ENCODE results near the gene PODXL2.
"Not testable (repeated sequence)": the region's sequence is repeated elsewhere in the genome, so short reads cannot be mapped to it uniquely, and the experiment has no call there.

Gene PODXL2

DNA sequence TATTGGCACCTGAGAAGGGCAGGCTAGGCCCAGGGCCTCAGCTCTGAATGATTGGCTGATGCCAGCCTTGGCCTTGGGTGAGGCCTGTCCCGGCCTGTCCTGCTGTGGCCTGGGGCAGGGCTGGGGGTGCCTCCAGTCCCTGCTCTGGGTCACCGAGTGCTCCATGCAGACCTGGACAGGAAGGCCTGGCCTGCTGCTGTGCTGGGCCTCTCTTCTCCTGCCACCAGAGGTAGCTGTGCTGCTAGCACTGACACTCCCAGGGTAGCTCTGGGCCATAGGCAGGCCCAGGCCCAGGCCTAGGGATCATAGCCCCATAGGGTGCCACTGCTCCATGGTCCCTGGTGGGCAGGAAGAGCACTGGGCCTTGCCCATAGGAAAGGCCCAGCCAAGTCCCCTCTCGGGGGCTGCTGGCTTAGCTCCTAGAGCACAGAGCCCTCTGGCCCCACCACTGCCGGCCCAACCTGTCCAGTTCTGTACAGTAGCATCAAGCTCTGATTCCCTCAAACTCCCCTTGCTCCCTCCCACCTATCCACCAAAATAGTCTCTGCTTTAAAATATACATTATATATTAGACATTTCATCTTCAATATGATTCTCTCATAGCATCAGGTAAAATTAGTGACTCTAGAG is 62.0 kb downstream of the PODXL2 start:
- DNase-seq (ENCODE audit: low read depth), result no peak

DNA sequence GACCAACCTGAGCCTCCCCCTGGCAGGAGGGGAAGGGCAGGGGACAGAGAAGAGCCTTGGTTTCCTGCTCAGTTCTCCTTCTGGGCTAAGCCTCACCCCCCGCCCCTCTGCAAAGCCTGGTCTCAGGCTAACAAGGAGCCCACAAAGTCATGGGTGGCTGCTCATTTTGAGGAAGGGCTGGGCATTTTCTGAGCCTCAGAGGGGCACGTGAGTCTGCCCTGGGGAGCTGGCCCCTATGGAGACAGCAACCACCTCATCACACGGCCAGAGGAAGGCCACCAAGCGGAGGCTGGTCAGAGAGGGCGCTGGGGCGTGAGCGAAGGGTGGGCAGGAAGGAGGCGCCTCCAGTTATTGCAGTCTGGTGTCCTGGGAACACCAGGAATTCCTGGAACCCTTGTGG is 62.5 kb downstream of the PODXL2 start:
- no peak for DNase-seq (ENCODE audit: low read depth)

DNA sequence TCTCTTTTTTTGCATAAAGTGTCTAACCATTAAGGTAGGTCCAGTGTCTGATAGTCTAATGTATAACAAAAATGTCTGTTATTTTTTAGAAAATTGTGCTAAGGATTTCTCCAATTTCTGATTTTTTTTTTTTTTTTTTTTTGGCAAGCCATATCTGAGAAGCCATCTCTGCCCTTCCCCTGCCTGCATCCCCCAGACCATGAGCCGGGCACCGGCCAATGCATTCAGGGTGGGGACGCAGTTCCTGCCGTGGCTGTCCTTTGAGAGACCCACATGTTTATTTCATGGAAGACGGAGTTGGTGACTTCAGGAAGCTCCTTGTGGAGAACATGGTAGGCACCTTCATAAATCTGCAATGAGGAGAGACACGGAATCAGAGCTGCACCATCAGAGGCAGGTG is 63.0 kb downstream of the PODXL2 start:
- DNase-seq (ENCODE audit: low read depth), result no peak

DNA sequence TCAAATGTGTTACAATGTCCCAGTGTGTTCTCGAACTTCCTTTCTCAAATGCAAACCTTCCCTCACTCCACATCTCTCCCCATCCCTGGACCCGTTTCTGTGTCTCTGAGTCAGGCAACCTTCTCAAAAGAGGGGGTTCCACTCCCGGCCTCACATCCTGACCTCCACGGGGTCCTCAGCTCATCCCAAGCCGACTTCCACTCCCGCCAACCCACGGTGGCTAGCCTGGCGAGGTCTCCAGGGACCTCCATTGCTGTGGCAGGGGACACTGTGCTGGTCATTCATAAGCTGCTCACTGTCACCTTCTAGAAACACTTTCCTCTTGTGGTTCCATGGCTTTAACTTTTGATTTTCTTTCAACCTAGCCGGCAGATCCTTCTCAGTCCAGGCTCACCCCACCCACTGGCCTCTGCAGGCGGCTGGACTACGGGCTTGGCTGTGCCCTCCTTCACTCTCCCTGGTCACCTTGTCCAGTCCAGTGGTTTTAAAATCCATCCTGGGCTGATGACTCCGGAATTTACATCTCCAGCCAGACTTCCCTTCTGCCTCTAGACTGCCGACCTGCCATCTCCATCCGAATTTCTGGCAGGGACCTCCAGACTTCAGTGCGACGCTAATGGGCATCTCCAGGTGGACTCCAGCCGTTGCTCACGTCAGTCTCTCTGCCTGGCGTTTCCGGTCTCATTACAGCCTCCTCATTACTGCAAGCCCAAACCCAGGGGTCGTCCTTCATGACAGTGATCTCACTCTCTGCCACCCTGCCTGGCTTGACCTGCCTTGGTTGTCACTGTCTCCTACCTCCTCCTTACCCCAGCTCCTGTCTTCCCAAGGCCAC is 63.7 kb downstream of the PODXL2 start:
- no peak for DNase-seq (ENCODE audit: low read depth)

DNA sequence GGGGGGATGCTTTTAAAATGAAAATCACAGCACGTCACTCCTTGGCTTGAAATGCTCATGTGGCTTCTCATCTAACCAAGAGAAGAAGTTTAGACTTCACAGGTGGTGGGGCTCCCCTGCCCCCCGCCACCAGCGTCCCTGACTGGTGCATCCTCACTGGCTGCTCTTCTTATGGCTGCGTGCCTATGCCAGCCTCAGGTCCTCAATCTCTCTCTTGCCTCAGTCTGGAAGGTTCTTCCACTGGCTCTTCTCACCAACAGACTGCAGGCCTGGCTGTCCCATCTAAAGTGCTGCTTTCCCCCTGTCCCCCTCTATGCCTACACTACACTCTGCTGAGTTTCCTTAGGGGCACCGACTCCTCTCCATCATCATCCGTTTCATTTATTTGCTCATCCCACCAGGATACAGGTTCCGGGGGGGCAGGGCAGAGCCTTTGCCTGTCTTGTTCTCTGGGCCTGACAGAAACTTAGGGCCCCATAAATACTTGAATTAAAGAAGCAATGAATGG is 64.4 kb downstream of the PODXL2 start:
- no peak for DNase-seq (ENCODE audit: low read depth)

DNA sequence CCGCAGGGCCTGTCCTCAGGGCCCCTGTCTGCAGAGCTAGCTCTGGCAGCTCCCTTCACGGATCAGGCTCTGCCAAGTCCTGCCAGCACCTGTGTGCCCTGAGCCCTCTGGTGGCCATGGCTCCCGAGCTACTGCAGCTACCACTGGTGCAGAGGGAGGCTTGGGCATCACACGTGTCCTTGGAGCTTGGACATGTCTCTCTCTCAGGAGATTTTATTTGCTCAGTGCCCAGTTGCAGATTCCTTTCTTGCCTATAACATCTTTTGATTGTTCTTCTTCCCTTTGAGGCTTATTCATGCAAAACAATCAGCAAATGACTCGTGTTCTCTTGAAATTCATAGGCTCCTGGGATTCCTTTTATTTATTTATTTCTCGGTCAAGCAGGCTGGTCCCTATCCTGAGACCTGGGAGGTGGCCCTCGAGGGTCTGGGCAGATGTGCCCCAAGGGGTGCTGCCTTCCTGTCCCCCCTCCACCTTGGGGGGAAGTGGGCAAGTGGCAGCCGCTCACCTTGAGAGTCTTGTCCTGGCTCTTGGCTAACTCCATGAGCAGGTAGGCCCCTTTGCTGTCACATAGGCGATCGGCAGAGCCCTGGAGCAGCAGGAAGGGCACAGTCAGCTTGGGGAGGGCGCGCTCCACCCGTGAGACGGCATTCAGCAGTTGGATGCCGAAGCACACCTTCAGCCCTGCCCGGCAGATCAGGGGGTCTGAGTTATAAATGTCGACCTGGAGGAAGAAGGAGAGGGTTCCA is 65.7 kb downstream of the PODXL2 start:
- peak; percentile 25 for DNase-seq (ENCODE audit: low read depth)

DNA sequence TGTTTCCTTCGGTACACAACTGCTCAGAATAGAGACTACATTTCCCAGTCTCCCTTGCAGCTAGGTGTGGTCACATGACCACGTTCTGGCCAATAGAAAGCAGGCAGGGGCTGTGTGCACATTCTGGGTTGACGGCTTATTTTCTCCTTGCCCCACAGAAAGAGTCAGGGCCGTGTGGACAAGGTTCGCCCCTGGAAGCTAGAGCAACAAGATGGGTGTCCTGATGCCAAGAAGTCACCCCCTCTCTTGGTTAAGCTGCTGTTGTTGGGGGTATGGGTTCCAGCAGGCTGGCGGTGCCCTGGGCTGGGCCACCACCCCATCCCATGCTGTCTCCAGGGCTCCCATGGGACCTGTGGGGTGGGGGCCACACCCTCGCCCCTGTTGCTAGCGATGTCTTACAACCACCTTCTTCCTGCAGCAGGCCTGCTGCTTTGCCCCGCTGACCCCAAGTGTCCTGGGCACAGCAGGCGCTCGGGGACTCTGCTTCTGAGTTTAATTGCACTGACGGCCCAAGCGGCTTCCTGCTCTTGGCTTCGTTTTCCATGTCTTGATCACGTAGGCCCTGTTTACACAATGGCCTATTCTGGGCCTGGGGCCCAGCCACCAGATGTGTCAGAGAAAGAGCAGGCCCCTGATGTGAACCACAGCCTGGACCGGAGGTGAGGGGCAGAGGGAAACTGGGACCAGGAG is 68.7 kb downstream of the PODXL2 start:
- no peak for DNase-seq (ENCODE audit: low read depth)

DNA sequence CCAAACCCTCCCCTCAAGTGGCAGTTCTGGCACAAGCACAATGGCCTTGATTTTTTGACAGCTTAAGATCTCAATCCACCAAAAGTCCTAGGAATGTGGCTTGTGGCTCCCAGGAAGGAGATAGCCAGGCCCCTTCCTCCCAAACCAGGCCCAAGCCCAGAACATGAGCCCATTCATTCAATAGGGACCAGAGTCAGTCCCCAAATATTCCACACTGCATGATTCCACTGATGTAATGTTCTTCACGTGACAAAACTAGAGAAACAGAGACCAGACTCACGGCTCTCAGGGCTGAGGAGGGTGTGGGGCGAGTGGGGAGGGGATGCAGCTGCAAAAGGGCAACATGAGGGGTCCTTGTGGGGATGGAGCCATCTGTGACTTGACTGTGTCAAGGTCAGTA is 69.3 kb downstream of the PODXL2 start:
- DNase-seq (ENCODE audit: low read depth), result no peak

DNA sequence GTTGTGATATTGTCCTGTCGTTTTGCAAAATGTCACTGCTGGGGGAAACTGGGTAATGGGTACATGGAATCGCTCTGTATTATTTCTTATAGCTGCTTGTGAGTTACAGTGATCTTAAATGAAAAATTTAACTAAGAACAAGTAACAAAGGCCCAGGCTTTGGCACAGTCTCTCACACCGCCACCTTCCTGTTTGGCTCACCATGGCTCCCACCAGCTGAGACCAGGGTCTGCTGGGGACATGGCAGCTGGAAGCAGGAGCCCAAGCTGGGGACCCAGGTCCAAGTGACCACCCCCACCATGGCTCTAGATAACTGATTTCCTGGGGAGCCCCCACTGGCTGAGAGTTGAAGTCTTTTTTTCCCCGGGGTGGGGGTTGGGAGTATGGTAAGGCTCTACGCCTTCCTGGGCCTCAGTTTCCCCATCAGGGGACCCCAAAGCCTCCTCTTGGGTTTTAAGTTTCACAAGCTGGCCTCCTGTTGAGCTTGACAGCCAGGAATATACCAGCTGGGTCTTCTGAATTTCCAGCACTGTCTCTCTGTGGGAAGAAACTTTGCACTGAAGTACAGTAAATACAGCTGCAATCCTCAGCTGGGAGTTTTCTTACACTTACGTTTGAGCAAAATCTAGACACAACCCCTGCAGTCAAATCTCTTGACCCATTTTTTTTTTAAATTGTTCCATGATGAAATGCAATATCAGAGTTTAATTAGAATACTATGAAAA is 69.9 kb downstream of the PODXL2 start:
- DNase-seq (ENCODE audit: low read depth), result no peak

DNA sequence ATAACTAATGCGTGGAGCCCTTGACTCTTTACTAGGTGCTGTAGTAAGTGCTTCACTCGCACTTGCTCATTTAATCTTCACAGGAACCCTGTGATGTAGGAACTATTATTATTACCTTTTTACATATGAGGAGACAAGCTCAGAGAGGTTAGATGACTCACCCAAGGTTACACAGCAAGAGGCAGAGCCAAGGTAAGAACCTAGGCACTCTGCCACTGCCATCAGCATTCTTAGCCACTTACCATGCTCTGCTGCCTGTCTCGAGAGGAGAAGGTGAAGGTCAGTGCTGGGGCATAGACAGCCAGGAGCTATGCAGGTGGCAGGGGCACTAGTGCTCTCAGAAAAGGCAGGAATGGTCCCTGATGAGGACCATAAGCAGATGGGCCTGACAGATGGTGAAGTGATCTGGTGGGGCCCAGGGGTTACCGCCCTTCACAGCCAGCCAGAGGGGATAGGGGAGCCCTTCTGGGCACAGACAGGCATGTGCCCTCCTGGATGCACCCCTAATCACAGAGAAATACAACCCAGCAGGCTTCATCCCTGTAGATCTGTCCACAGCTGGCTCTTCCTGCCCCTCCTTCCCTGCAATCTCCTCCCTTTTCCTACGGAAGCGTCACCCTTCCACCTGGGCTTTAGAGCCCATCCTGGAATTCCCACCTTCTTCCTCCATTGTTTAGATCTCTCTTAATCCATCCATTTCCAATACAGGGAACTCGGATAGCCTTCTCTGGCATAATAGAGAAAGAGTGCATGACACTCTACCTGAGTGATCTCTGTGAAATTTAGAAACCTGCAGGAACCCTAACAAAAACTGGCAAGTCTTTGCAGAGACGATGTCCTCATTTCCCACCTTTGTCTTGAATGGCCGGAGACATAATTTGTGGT is 70.7 kb downstream of the PODXL2 start:
- DNase-seq (ENCODE audit: low read depth), result no peak

DNA sequence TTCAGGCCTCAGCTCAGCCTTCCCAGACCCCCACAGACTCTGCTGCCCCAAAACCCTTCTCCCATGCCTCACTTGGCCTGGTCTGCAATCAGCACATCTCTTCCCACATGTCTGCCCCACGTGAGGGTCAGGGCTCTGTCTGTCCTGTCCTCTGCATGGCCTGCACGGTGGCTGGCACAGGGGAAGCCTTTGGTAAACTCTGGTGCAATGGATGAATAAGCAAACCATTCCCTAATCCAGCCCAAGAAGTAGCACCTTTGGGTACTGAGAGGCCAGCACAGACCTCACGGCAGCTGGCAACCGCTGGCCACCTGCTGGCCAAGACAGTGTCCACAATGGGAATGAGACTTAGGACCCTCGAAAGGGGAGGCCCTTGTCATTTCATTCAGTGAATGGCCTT is 71.4 kb downstream of the PODXL2 start:
- DNase-seq (ENCODE audit: low read depth), result no peak

DNA sequence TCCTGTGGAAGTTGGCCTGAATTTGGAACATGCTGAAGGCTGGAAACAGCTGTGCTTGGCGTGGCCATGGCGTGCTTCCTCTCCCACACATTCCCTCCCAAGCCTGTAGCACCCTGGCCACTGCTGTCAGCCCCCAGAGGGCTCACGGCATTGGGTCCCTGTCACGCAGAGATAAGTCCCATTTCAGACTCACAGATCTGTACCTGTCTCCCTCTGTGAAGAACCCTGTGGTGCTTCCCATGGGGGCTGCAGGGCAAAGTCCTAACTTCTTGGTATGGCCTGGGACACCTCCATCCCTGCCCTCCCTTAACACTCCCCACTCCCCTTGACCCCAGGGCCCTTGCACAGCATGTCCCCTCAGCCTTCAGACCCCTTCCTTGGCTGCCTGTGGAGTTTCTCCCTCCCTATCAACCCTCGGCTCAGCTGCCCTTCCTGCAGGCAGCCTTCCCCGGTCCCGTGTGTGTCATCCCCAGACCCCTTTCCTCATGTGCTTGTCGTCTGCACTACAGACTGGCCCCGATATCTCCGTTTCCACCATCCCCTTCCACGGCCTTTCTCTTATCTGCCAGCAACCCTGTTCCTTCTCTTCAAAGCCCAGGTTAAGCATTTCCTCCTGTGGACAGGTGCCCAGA is 72.4 kb downstream of the PODXL2 start:
- no peak for DNase-seq (ENCODE audit: low read depth)

DNA sequence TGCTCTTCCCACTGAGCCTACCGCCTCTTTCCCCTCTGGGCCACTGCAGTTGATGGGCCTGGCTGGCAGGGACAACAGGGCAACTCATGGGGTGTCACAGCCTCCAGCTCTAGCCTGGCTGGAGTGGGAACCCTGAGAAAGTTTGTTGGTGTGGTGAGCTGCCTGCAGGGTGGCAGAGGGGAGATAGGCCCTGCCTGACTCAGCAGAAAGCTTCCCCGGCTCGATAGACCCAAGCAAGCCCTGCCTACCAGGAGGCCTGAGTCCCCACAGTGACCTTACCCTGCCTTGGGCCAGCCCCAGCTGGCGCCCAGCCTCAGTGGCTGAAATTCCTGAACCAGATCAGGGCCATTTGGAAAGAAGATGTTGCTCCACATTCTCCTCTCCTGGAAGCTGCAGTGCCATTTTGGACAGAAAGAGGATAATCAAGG is 73.2 kb downstream of the PODXL2 start:
- no peak for DNase-seq (ENCODE audit: low read depth)

DNA sequence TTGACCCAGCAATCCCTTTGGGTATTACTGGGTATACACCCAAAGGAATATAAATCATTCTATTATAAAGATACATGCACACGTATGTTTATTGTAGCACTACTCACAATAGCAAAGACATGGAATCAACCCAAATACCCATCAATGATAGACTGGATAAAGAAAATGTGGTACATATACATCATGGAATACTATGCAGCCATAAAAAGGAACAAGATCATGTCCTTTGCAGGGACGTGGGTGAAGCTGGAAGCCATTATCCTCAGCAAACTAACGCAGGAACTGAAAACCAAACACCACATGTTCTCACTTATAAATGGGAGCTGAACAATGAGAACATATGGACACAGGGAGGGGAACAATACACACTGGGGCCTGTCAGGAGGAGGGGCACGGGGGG is 75.9 kb downstream of the PODXL2 start:
- DNase-seq (ENCODE audit: low read depth), result not testable (repeated sequence)

DNA sequence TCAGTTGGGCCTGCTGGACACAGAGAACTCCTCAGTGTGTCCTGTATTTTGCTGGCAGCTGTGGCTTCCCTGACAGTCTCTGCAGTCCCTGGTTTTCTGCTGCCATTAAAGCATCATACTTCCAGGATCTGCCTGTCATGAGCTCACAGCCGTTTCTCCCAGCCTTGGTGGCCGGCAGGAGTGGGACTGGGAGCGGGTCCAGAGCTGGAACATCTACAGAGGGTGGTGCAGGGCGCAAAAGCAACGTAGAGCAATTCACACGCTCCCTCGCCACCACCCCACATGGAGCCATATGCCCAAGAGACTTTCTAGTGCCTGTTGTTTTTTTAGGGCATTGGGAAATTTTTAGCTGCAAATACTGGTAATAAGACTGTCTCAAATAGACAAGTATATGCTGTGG is 77.3 kb downstream of the PODXL2 start:
- DNase-seq (ENCODE audit: low read depth), result no peak

DNA sequence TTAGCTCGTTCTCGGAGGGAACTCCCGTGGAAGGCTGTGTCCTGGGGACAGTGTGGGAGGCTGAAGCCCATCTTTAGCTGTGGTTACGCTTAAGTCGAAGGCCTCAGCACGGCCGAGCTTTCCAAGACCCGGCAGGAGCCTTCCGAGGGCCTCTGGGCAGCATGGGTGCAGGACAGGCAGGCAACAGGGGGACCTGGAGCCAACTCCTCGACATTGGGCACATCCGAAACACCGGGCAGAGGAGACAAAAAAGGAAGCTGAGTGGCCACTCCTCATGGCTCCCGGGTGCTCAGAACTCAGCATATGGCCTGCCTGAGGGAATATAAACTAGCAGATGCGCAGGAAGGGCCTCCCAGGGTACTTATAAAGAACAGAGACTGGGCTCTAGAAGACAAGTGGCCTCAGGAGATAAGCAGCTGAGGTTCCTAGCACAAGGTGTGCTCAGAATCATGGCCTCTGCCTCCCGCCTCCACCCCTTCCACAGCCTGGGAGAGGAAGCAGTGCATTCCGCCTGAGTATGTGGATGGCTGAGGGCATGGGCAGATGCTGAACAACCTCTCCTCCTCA is 77.9 kb downstream of the PODXL2 start:
- no peak for DNase-seq (ENCODE audit: low read depth)

DNA sequence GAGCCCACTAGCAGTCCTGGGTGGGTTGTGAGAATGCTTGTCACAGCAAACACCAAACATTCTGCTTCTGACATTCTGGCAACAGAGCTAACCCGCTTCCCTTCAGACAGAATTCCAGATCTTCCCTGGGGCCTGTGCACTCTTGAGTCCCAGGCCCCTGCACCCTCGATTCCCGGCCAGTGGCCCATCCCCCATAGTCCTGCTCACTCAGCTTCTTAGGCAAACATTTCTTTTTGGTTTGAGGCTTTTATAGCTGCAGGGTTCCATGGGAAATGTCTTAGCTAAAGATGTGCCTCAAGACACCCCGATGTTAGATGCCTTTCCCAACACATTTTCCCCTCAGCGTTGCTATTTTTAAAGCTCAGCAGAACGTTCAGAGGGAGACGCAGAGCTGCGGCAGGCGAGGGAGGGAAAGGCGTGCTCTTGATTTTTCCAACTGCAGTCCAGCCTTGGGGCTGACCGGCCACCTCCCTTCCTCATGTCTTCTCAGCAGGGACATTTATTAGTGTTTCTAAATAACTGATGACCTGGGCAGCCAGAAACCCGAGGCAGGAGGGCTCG is 78.9 kb downstream of the PODXL2 start:
- DNase-seq (ENCODE audit: low read depth), result no peak

DNA sequence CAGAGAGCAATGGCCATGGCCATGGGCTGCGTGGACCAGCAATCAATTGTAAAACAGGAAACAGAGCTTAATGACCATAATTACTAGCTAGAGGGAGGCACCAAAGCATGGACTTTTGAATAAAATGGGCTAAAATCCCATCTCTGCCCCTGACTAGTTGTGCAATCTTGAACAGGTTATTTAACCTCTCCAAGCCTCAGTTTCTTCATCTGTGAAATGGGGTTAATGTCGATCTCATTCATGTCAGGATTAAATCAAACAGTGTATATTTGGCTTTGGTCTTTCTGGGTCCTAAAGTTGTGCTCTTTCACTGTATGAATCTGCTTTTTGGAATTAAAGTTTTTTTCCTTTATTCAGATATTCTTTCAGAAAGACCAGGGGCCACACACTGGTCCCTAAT is 79.9 kb downstream of the PODXL2 start:
- no peak for DNase-seq (ENCODE audit: low read depth)

DNA sequence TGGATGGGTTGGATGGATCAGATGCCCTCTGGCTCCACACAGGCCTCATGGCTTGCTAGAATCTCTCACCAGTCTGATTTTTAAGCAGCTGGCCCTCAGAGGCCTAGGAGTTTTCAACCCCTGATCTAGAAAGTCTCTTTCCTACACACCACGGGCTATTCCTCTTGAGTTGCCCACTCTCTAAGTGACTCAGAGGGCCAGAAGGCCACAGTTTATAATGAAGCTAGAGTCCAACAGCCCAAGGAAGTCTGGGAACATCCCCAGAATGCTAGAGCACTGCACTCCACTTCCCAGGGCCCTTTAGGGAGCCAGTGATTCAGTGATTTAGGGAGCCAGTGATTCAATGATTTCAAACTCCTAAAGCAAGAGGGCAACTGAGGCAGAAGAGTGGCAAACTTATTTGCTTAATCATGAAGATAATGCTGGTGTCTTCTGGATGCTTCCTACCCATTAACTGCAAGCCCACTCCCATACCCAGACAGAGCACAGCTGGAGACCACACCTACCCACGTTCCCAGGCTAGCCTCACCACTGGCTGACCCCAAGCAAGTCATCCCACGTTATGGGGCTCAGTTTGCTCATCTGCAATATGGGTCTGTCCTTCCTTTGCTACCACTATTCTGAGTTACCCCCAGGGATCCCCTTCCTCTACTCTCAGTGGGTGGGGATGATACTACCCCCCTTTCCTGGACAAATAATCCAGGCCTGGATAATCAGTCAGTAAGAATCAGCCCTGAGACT is 80.5 kb downstream of the PODXL2 start:
- DNase-seq (ENCODE audit: low read depth), result no peak

All from activated T-helper 1 cell treated with Interleukin-2 at 50 U/mL for 16 hours (primary cell).